GM19099 (cell line): ENCODE data around the gene RAD50.

ENCODE experiments used
- POLR2A ChIP-seq: IDR thresholded peaks from 3 replicates; pipeline ENCODE4 v1.6.1; 2011; ENCODE audit warnings: low read depth; ENCODE audit not compliant: insufficient read length; ENCODE audit errors: extremely low read depth

The RAD50 gene

GRCh38 chr5:132621699-132622098 is 64.9 kb downstream of the RAD50 start:
- no peak for TF ChIP-seq POLR2A

GRCh38 chr5:132622608-132623007 is 65.8 kb downstream of the RAD50 start:
- TF ChIP-seq POLR2A: no peak

DNA sequence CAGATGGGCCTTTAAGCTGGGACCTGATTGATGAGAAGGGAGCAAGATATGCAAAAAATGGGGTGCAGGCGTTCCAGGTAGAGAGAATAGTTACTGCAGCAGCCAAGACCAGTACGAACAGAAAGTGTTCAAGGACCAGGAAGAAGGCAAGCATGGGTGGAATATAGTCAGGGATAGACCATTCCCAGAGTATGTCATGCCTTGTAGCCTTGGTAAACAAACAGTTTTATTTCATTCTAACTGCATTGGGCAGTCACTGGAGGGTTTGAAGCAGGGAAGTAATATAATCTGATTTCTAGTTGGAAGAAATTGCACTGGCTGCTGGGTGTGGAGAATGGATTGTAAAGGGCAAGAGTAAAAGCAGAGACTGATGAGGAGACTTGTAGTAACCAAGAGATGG is 70.7 kb downstream of the RAD50 start:
- no peak for TF ChIP-seq POLR2A

DNA sequence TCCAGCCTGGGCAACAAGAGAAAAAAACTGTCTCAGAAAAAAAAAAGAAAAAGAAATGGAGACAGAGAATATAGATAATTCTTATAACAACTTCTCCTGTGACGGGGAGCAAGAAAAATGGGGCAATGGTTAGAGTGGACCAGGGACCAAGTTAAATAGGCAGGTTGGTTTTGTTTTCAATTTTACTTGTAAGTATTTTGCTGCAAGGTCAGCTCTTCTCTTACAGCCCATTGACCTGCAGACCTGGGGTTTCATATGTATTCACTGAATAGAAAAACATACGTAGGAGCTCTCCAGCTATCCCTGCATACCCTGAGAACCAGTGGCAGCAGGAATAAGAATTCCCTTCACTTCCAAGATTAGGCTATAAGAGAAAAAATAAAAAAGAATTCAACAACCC is 72.0 kb downstream of the RAD50 start:
- TF ChIP-seq POLR2A: no peak

- TF ChIP-seq POLR2A: no peak
Observed at GRCh38 chr5:132629230-132629944, 72.6 kb downstream of the RAD50 start.

GRCh38 chr5:132635873-132636272 is 79.1 kb downstream of the RAD50 start:
- TF ChIP-seq POLR2A: no peak

- no peak for TF ChIP-seq POLR2A
Observed at GRCh38 chr5:132637241-132637640, 80.5 kb downstream of the RAD50 start.

DNA sequence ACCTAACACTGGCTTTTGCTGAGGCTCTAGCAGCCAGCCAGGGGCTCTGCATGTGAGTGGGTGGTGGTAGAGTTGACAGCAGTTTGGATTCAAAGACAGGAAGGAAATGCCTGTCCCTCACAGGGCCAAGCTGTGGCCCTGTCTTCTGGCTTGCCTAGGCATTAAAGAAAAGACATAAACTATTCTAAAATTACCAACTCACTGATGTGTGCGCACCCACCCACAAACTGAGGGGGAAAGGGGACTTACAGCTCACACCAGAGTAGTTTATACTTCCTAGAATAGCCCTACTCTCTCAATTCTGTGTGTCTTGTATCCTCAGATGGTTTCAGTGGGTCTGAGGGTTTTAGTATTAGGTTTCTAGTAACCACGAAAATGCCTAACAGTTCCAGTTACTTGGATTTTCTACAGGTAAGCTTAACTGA is 82.9 kb downstream of the RAD50 start:
- no peak for TF ChIP-seq POLR2A

- TF ChIP-seq POLR2A: no peak
Observed at GRCh38 chr5:132640613-132641012, 83.8 kb downstream of the RAD50 start.

DNA sequence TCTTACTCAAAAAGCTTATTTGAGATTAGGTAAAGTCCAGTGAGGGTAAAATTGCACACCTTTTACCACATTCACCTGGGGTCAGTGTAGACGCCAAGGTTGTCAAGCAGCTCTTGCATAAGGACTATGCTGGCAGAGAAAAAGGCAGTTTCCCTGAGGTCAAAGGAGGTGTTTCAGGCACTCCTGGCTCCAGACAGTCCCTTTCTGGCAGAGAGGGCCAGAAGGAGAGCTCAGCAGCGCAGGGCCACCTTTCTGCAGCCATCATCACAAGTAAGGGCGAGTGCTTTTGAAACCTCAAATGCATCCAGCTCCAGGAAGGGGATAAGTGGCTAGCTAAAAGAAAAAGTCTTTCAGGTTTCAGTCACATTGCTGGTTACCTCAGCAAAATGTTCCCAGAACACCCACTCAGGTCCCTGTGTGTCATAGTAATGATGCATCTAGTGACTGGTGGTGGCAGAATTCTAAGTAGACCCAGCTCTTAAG is 84.5 kb downstream of the RAD50 start:
- TF ChIP-seq POLR2A: no peak

DNA sequence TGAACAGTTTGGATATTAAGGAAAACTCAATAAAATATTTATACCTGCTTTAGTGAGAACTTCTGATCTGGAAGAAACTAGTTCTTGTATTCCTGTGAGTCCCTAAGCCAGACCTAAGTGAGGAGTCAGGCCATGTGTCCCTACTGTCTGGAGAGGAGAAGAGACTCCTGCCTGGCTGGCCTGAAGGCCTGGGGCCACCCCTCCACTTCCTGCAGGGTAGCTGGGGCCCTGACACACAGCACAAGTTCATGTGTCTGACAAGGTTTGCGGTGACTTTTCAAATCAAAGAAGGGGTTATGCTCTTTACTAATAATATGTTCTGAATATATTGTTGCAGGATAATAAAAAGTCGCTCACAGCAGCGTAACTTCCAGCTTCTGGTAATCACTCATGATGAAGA is 85.1 kb downstream of the RAD50 start:
- TF ChIP-seq POLR2A: no peak

DNA sequence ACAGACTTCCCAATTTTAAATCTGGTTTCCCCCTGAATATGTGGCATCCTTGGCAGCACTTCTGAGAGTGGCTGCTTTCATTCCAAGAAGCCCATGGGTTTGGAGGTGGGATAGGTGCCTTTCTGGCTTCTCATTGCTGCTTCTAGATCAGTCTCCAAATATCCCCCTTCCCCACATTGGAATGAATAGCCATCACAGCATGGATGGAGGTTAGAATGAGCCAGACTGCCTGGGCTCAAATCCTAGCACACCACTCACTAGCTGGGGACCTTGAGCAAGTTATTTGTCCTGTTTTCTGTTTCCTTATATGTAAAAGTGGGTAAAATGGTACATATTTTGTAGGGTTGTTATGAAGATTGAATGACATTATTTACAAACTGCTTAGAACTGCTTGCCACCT is 87.4 kb downstream of the RAD50 start:
- TF ChIP-seq POLR2A: no peak

GRCh38 chr5:132646583-132647266 is 89.9 kb downstream of the RAD50 start:
- no peak for TF ChIP-seq POLR2A

DNA sequence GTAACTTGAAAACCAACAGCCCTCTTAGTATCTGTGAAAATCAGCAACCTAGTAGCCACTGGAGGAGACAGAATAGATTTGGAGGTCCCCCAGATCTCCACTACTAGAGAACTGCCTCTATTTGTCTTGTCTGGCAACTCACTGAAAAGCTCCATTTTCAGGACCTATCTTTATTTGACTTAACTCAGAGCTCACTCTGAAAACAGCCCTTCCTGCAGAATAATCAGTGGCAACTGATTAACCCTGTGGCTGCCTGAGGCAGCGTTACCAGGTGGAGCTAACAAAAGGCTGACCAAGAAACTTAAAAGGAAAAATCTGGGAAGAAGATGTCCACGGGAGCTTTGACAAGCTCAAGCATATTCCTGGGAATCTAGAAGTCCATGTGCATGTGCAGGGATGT is 90.7 kb downstream of the RAD50 start:
- no peak for TF ChIP-seq POLR2A

DNA sequence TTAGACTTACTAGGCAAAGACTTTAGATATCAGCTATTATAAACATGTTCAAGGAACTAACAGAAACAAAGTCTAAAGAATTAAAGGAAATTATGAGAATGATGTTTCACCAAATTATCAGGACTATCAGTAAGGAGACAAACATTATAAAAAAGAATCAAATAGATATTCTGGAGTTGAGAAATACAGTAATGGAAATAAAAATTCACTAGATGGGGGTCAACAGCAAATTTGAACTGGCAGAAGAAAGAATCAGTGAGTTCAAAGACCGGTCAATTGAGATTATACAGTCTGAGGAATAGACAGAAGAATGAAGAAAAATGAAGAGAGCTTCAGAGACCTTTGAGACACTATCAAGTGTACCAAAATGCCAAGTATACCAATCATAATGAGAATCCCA is 91.6 kb downstream of the RAD50 start:
- TF ChIP-seq POLR2A: no peak

GRCh38 chr5:132651838-132652469 is 95.2 kb downstream of the RAD50 start:
- TF ChIP-seq POLR2A: no peak
